ENCODE measurements around the gene DBF4.
"Not testable (repeated sequence)": the region's sequence is repeated elsewhere in the genome, so short reads cannot be mapped to it uniquely, and the experiment has no call there.

DBF4 gene

GRCh38 chr7:87876040-87876868 is at the start of gene DBF4, which contains the start of gene SLC25A40:
DBF4 (plus strand) TSS chr7:87876493; CDS start chr7:87876733, 240 bp downstream.
SLC25A40 (minus strand) TSS chr7:87876360; CDS start chr7:87858727, 17,633 bp downstream.
- no peak for TF ChIP-seq CTCF (IDR thresholded peaks at IDR 0.05; ENCODE audit: insufficient read depth, low read depth, low read length, missing control alignments)
- H3K4me3 ChIP-seq (ENCODE audit: low read length) = peak within 1 kb of the TSS; percentile 79
- DNase-seq (ENCODE audit: low read depth) = peak; percentile 97

- H3K4me3 ChIP-seq (ENCODE audit: low read length); DNase-seq (ENCODE audit: low read depth): not testable (repeated sequence)
Observed at GRCh38 chr7:87828383-87828782, 47.9 kb upstream of the DBF4 start.

GRCh38 chr7:87831097-87831496 is 45.2 kb upstream of the DBF4 start:
- no peak for DNase-seq (ENCODE audit: low read depth)
- no peak overlapping the region for H3K4me3 ChIP-seq (ENCODE audit: low read length)
- TF ChIP-seq CTCF (IDR thresholded peaks at IDR 0.05; ENCODE audit: insufficient read depth, low read depth, low read length, missing control alignments) = no peak

- TF ChIP-seq CTCF (IDR thresholded peaks at IDR 0.05; ENCODE audit: insufficient read depth, low read depth, low read length, missing control alignments) = no peak
- peak; percentile 43 for DNase-seq (ENCODE audit: low read depth)
Observed at GRCh38 chr7:87833130-87833529, 43.2 kb upstream of the DBF4 start.

GRCh38 chr7:87837597-87837996 is 38.7 kb upstream of the DBF4 start:
- TF ChIP-seq CTCF (IDR thresholded peaks at IDR 0.05; ENCODE audit: insufficient read depth, low read depth, low read length, missing control alignments) = no peak
- no peak overlapping the region for H3K4me3 ChIP-seq (ENCODE audit: low read length)
- no peak for DNase-seq (ENCODE audit: low read depth)

More at GRCh38 chr7:87833130-87833529, 43.2 kb upstream of the DBF4 start:
- no peak overlapping the region for H3K4me3 ChIP-seq (ENCODE audit: low read length)

GRCh38 chr7:87850836-87851593 is 25.3 kb upstream of the DBF4 start:
- no peak for DNase-seq (ENCODE audit: low read depth)
- no peak for TF ChIP-seq CTCF (IDR thresholded peaks at IDR 0.05; ENCODE audit: insufficient read depth, low read depth, low read length, missing control alignments)
- no peak overlapping the region for H3K4me3 ChIP-seq (ENCODE audit: low read length)

- no peak for DNase-seq (ENCODE audit: low read depth)
- no peak for TF ChIP-seq CTCF (IDR thresholded peaks at IDR 0.05; ENCODE audit: insufficient read depth, low read depth, low read length, missing control alignments)
Observed at GRCh38 chr7:87852306-87852705, 24.0 kb upstream of the DBF4 start.

More at GRCh38 chr7:87852306-87852705, 24.0 kb upstream of the DBF4 start:
- H3K4me3 ChIP-seq (ENCODE audit: low read length) = no peak overlapping the region

Data from epithelial cell of esophagus (primary cell).